ENCODE measurements around the gene FUCA1.
"Not testable (repeated sequence)": the region's sequence is repeated elsewhere in the genome, so short reads cannot be mapped to it uniquely, and the experiment has no call there.

Gene FUCA1

GRCh38 chr1:23827717-23828116 is 40.4 kb downstream of the FUCA1 start:
- Histone ChIP-seq H2AFZ (ENCODE audit: low read depth, low read length) (no peak overlapping the region), H3K4me1 (ENCODE audit: low read length) (peaks cover 6% of the 10 kb centered on the region; the same call in 1 of the 2 replicates), H4K20me1 (ENCODE audit: insufficient read depth, low read length) (no peaks in the 10 kb centered on the region), H3K9ac (ENCODE audit: low read length) (no peak overlapping the region), H3K36me3 (replicated peaks; ENCODE audit: low read depth, low read length) (no peaks in the 10 kb centered on the region), H3K9me3 (ENCODE audit: insufficient read depth, low read length) (no peaks in the 10 kb centered on the region), H3K27ac (ENCODE audit: low read length) (no peak overlapping the region), H3K79me2 (ENCODE audit: low read length) (peaks cover 14% of the 10 kb centered on the region), H3K27me3 (ENCODE audit: low read depth, low read length) (no peaks in the 10 kb centered on the region), H3K4me3 (ENCODE audit: low read length) (no peak overlapping the region), H3K4me2 (ENCODE audit: low read length) (no peak overlapping the region)
- TF ChIP-seq CTCF (IDR thresholded peaks at IDR 0.05; ENCODE audit: low read depth, low read length) (no peak), EZH2phosphoT487 (IDR thresholded peaks at IDR 0.05; ENCODE audit: low read depth) (no peak)

- not testable (repeated sequence) for H3K4me2 ChIP-seq (ENCODE audit: low read length); H2AFZ ChIP-seq (ENCODE audit: low read depth, low read length)
Measured at GRCh38 chr1:23826590-23826989, 41.5 kb downstream of the FUCA1 start.

GRCh38 chr1:23825762-23826522 is 42.1 kb downstream of the FUCA1 start:
- H4K20me1 ChIP-seq (ENCODE audit: insufficient read depth, low read length), result no peaks in the 10 kb centered on the region
- peak overlapping the region; percentile 67 for H3K4me2 ChIP-seq (ENCODE audit: low read length)
- H3K79me2 ChIP-seq (ENCODE audit: low read length), result peaks cover 14% of the 10 kb centered on the region
- H3K36me3 ChIP-seq (replicated peaks; ENCODE audit: low read depth, low read length), result no peaks in the 10 kb centered on the region
- peak overlapping the region; percentile 83; the same call in 1 of the 2 replicates for H2AFZ ChIP-seq (ENCODE audit: low read depth, low read length)
- TF ChIP-seq EZH2phosphoT487 (IDR thresholded peaks at IDR 0.05; ENCODE audit: low read depth) (no peak), CTCF (IDR thresholded peaks at IDR 0.05; ENCODE audit: low read depth, low read length) (no peak)
- H3K4me1 ChIP-seq (ENCODE audit: low read length), result peaks cover 6% of the 10 kb centered on the region; the same call in 1 of the 2 replicates
- H3K27me3 ChIP-seq (ENCODE audit: low read depth, low read length), result no peaks in the 10 kb centered on the region
- H3K4me3 ChIP-seq (ENCODE audit: low read length), result peak overlapping the region; percentile 91
- no peak overlapping the region for H3K27ac ChIP-seq (ENCODE audit: low read length)
- H3K9me3 ChIP-seq (ENCODE audit: insufficient read depth, low read length), result no peaks in the 10 kb centered on the region
- H3K9ac ChIP-seq (ENCODE audit: low read length), result peak overlapping the region; percentile 86

More at GRCh38 chr1:23826590-23826989, 41.5 kb downstream of the FUCA1 start:
- not testable (repeated sequence) for H3K9ac ChIP-seq (ENCODE audit: low read length); H4K20me1 ChIP-seq (ENCODE audit: insufficient read depth, low read length); H3K4me3 ChIP-seq (ENCODE audit: low read length); H3K4me1 ChIP-seq (ENCODE audit: low read length); H3K27ac ChIP-seq (ENCODE audit: low read length); H3K27me3 ChIP-seq (ENCODE audit: low read depth, low read length); H3K36me3 ChIP-seq (replicated peaks; ENCODE audit: low read depth, low read length); H3K9me3 ChIP-seq (ENCODE audit: insufficient read depth, low read length)
- H3K79me2 ChIP-seq (ENCODE audit: low read length), result peaks cover 14% of the 10 kb centered on the region

GRCh38 chr1:23825076-23825761 is 42.9 kb downstream of the FUCA1 start, which contains the start of gene HMGCL:
HMGCL (minus strand) TSS chr1:23825429; CDS start chr1:23825415, 14 bp downstream.
- peaks cover 6% of the 10 kb centered on the region; the same call in 1 of the 2 replicates for H3K4me1 ChIP-seq (ENCODE audit: low read length)
- H3K4me3 ChIP-seq (ENCODE audit: low read length), result peak within 1 kb of the TSS; percentile 91
- H3K4me2 ChIP-seq (ENCODE audit: low read length), result peak within 1 kb of the TSS; percentile 77
- H3K27ac ChIP-seq (ENCODE audit: low read length), result peak within 1 kb of the TSS; percentile 42
- no peak for TF ChIP-seq EZH2phosphoT487 (IDR thresholded peaks at IDR 0.05; ENCODE audit: low read depth)
- no peak for TF ChIP-seq CTCF (IDR thresholded peaks at IDR 0.05; ENCODE audit: low read depth, low read length)
- no peaks in the 10 kb centered on the region for H3K9me3 ChIP-seq (ENCODE audit: insufficient read depth, low read length)
- no peaks in the 10 kb centered on the region for H3K27me3 ChIP-seq (ENCODE audit: low read depth, low read length)
- H3K79me2 ChIP-seq (ENCODE audit: low read length), result peaks cover 14% of the 10 kb centered on the region
- H3K9ac ChIP-seq (ENCODE audit: low read length), result peak within 1 kb of the TSS; percentile 86
- H4K20me1 ChIP-seq (ENCODE audit: insufficient read depth, low read length), result no peaks in the 10 kb centered on the region
- peak within 1 kb of the TSS; percentile 83; the same call in 1 of the 2 replicates for H2AFZ ChIP-seq (ENCODE audit: low read depth, low read length)
- H3K36me3 ChIP-seq (replicated peaks; ENCODE audit: low read depth, low read length), result no peaks in the 10 kb centered on the region
